CD14-positive monocyte (primary cell): Measurements from ENCODE around the gene PCDHGC5. TPM values are rescaled to one million over a fixed set of nuclear protein-coding genes. Genes with fewer than 3 reads are reported as not detected.
A peak's percentile ranks its signal among the peaks of the same experiment; 100 is the strongest.

Experiments
- DNase-seq, 3 donors: peaks; one replicate each; pipeline ENCODE4 v3.0.0-alpha.2; 2011 to 2022
- H2AFZ ChIP-seq: 2 replicates; pipeline ENCODE4 v1.6.0; 2012; ENCODE audit warnings: mild to moderate bottlenecking, low read depth, low read length, inconsistent platforms; ENCODE audit not compliant: insufficient read depth, poor library complexity, severe bottlenecking
- H3K27ac ChIP-seq, 2 donors: 1 replicate in 1 of 2; 2 replicates in 1 of 2; pipeline ENCODE4 v1.5.1; 2012 to 2013; ENCODE audit warnings: low read length in 2 of 2, control low read depth in 1 of 2, inconsistent platforms in 1 of 2, low read depth in 1 of 2, mild to moderate bottlenecking in 1 of 2
- H3K27me3 ChIP-seq, 2 donors: one replicate each; pipeline versions ENCODE4 v1.6.0 to v1.6.1; 2011 to 2013; ENCODE audit warnings: low read length in 2 of 2; ENCODE audit not compliant: control insufficient read depth in 2 of 2, insufficient read depth in 2 of 2
- H3K36me3 ChIP-seq, 2 donors: replicated peaks in 1 of 2; 1 replicate in 1 of 2; 2 replicates in 1 of 2; pipeline versions ENCODE4 v1.5.1 to v1.6.1; 2012 to 2013; ENCODE audit warnings: low read length in 2 of 2, control low read depth in 1 of 2, inconsistent platforms in 1 of 2, mild to moderate bottlenecking in 1 of 2; ENCODE audit not compliant: insufficient read depth in 2 of 2, control insufficient read depth in 1 of 2
- H3K4me1 ChIP-seq, 2 donors: 1 replicate in 1 of 2; 2 replicates in 1 of 2; pipeline versions ENCODE4 v1.5.1 to v1.6.1; 2012 to 2013; ENCODE audit warnings: low read length in 2 of 2, control low read depth in 1 of 2, inconsistent platforms in 1 of 2, mild to moderate bottlenecking in 1 of 2, moderate library complexity in 1 of 2; ENCODE audit not compliant: insufficient read depth in 2 of 2, control insufficient read depth in 1 of 2
- H3K4me2 ChIP-seq: replicated peaks from 2 replicates; pipeline ENCODE3; 2012; ENCODE audit warnings: low read length, moderate library complexity, mild to moderate bottlenecking; ENCODE audit not compliant: poor library complexity, severe bottlenecking; ENCODE audit errors: extremely low read depth
- H3K4me3 ChIP-seq, 3 experiments: fragments of 200-600 bp in 1 of 3; sonication (generic) in 1 of 3; replicated peaks in 1 of 3; 1 replicate in 2 of 3; 2 replicates in 1 of 3; pipeline ENCODE4 v1.5.1; 2011 to 2013; ENCODE audit warnings: low read length in 3 of 3, mild to moderate bottlenecking in 3 of 3, control low read depth in 2 of 3, low read depth in 2 of 3, inconsistent platforms in 1 of 3, moderate library complexity in 1 of 3
- H3K79me2 ChIP-seq: 2 replicates; pipeline ENCODE4 v1.6.0; 2012; ENCODE audit warnings: mild to moderate bottlenecking, control low read depth, inconsistent platforms, low read length, moderate library complexity; ENCODE audit not compliant: insufficient read depth
- H3K9ac ChIP-seq: 2 replicates; pipeline ENCODE4 v1.6.0; 2017; ENCODE audit warnings: low read length, mild to moderate bottlenecking; ENCODE audit not compliant: insufficient read depth, poor library complexity, severe bottlenecking
- H3K9me3 ChIP-seq, 2 donors: replicated peaks in 1 of 2; 1 replicate in 1 of 2; 2 replicates in 1 of 2; pipeline versions ENCODE4 v1.5.1 to v1.6.1; 2012 to 2013; ENCODE audit warnings: low read length in 2 of 2, control low read depth in 1 of 2; ENCODE audit not compliant: control insufficient read depth in 1 of 2, insufficient read depth in 1 of 2
- H4K20me1 ChIP-seq: 2 replicates; pipeline ENCODE4 v1.6.0; 2012; ENCODE audit warnings: mild to moderate bottlenecking, low read length, control low read depth, moderate library complexity; ENCODE audit not compliant: insufficient read depth
- H3K27ac Mint-ChIP-seq, 7 donors: one replicate each; pipeline ENCODE4 v1.8.0; 2020; ENCODE audit warnings: mild to moderate bottlenecking in 7 of 7, mixed read lengths in 7 of 7, moderate library complexity in 6 of 7, inconsistent platforms in 2 of 7
- H3K27me3 Mint-ChIP-seq, 3 donors: one replicate each; pipeline ENCODE4 v1.8.0; 2021 to 2022; ENCODE audit warnings: low read depth in 3 of 3, mild to moderate bottlenecking in 3 of 3, mixed read lengths in 3 of 3, moderate library complexity in 3 of 3, inconsistent platforms in 1 of 3
- H3K36me3 Mint-ChIP-seq, 2 donors: one replicate each; pipeline ENCODE4 v1.8.0; 2020; ENCODE audit warnings: mixed read lengths in 2 of 2, inconsistent platforms in 1 of 2, mild to moderate bottlenecking in 1 of 2
- H3K4me1 Mint-ChIP-seq: one replicate; pipeline ENCODE4 v1.8.0; 2020; ENCODE audit warnings: mild to moderate bottlenecking, mixed read lengths
- H3K4me3 Mint-ChIP-seq, 2 donors: one replicate each; pipeline ENCODE4 v1.8.0; 2020; ENCODE audit warnings: mild to moderate bottlenecking in 2 of 2, mixed read lengths in 2 of 2, moderate library complexity in 1 of 2
- H3K9me3 Mint-ChIP-seq, 7 donors: one replicate each; pipeline ENCODE4 v1.8.0; 2020 to 2022; ENCODE audit warnings: mixed read lengths in 7 of 7, mild to moderate bottlenecking in 6 of 7, moderate library complexity in 6 of 7, inconsistent platforms in 2 of 7
- WGBS: methylation state at CpG from one replicate; pipeline ENCODE4 v1.1.5; 2013; ENCODE audit warnings: missing lambda C conversion rate; ENCODE audit not compliant: insufficient coverage; 5-methylcytosine and 5-hydroxymethylcytosine counted together
- intact Hi-C, 2 donors: fragments of 100-400 bp; cut with micrococcal nuclease; formaldehyde crosslinking; loops; one replicate each; pipeline versions ENCODE4 v1.15.0 to v1.15.1; 2023
- polyA plus RNA-seq, 3 donors: library from polyadenylated mRNA; depleted of rRNA in 1 of 3; unstranded in 2 of 3; stranded (reverse) in 1 of 3; fragments of 300-500 nt in 2 of 3; fragments of >200 nt in 1 of 3; fragmentation: Illumina TruSeq in 2 of 3; gene quantifications; 1 replicate in 2 of 3; 2 replicates in 1 of 3; pipeline ENCODE4 v1.2.3, GENCODE V29; 2012 to 2021
- TF ChIP-seq, protein P1 (sequence below): fragments of 200-600 bp; IDR thresholded peaks from one replicate; pipeline ENCODE4 v1.8.0; 2022; ENCODE audit warnings: antibody characterized with exemption, mild to moderate bottlenecking

The PCDHGC5 gene
- polyA plus RNA-seq, 3 donors: not detected

DNA sequence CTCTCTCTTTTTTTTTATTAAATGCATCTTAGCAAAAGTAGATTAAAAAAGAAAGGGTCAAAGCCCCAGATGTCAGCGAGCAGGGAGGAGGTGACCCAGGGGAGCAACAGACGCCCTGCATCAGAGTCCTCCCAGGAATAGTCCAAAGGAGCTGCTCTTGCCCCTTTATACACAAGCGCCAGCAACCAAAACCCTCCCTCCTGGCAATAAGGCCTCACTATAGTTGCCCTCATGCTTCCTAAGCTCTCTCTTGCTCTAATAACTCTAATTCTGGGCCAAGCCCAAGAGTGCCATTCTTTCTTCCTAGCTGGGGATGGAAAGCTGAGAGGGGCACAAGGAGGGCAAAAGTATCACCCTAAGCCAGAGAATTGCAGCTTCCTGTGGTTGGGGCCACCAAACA lies 26.3 kb downstream of the PCDHGC5 start:
- peaks cover 46 to 56% of the 10 kb centered on the region in 2 donors for H3K36me3 ChIP-seq
- H3K79me2 ChIP-seq: peaks cover 14% of the 10 kb centered on the region
- H3K4me2 ChIP-seq: no peak overlapping the region
- Mint-ChIP-seq H3K36me3 (peaks cover 62 to 66% of the 10 kb centered on the region in 2 donors), H3K9me3 (peaks cover 0 to 5% (median 0%) of the 10 kb centered on the region in 7 donors), H3K4me1 (peaks cover 73% of the 10 kb centered on the region), H3K4me3 (no peak overlapping the region), H3K27ac (peak overlapping the region in 4 of 7 donors; percentile 35 to 65 (median 45)), H3K27me3 (peaks cover 0 to 20% (median 8%) of the 10 kb centered on the region in 3 donors)
- no peak overlapping the region for H3K27ac ChIP-seq
- H4K20me1 ChIP-seq: peaks cover 73% of the 10 kb centered on the region
- no peak for DNase-seq
- H3K4me3 ChIP-seq: no peak overlapping the region
- no peak overlapping the region for H3K9ac ChIP-seq
- no peaks in the 10 kb centered on the region for H3K9me3 ChIP-seq
- TF ChIP-seq, protein P1, sequence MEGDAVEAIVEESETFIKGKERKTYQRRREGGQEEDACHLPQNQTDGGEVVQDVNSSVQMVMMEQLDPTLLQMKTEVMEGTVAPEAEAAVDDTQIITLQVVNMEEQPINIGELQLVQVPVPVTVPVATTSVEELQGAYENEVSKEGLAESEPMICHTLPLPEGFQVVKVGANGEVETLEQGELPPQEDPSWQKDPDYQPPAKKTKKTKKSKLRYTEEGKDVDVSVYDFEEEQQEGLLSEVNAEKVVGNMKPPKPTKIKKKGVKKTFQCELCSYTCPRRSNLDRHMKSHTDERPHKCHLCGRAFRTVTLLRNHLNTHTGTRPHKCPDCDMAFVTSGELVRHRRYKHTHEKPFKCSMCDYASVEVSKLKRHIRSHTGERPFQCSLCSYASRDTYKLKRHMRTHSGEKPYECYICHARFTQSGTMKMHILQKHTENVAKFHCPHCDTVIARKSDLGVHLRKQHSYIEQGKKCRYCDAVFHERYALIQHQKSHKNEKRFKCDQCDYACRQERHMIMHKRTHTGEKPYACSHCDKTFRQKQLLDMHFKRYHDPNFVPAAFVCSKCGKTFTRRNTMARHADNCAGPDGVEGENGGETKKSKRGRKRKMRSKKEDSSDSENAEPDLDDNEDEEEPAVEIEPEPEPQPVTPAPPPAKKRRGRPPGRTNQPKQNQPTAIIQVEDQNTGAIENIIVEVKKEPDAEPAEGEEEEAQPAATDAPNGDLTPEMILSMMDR: no peak
- H3K4me1 ChIP-seq: peaks cover 59 to 79% of the 10 kb centered on the region in 2 donors
- peaks cover 0 to 5% of the 10 kb centered on the region in 2 donors for H3K27me3 ChIP-seq
- H2AFZ ChIP-seq: no peak overlapping the region
- intact Hi-C loops: no loop called here
- WGBS: 92% methylated on average over 2 of the region's 3 CpGs

DNA sequence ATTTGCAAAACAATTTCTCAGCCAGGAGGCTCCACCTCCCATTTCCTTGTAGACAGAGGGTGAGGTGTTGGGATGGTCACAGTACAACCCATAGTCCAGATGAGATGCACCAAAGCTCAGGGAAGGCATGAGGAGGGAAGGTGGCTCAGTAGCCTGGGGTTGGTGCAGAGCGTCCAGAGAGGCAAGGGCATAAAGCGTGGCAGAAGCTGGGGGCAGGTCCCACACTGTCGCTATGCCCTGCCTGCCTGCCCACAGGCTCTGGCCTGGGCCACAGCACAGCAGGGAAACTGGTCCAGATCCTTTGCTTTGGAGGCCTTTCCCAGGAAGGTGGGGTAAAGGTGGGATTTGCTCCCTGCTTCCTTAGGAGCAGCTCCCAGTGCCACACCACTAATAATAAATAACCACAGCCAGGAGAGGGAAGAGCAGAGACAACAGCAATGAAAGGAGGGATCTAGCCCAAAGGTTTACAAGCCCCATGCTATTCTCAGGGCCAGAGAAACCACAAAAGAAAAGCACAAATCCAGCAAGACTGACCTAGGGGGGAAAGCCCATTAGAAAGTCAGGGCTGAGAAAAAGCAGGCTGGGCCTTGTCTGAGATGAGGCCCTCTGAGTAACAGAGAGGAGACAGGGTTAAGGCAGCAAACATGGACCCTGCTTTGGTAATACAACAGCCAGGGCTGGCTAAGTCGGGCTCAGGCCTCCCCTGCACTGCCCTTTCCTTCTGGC lies 27.2 kb downstream of the PCDHGC5 start:
- H3K4me2 ChIP-seq: no peak overlapping the region
- H3K27ac ChIP-seq: peak overlapping the region in 1 of 2 donors; percentile 12
- no peak for DNase-seq
- intact Hi-C loops: no loop called here
- no peak overlapping the region for H2AFZ ChIP-seq
- peaks cover 14% of the 10 kb centered on the region for H3K79me2 ChIP-seq
- TF ChIP-seq, protein P1: no peak
- Mint-ChIP-seq H3K27ac (peak overlapping the region in 2 of 7 donors; percentile 35 to 40), H3K4me1 (peaks cover 82% of the 10 kb centered on the region), H3K27me3 (peaks cover 0 to 18% (median 8%) of the 10 kb centered on the region in 3 donors), H3K4me3 (no peak overlapping the region), H3K9me3 (peaks cover 0 to 5% (median 0%) of the 10 kb centered on the region in 7 donors), H3K36me3 (peaks cover 65 to 68% of the 10 kb centered on the region in 2 donors)
- peak overlapping the region; percentile 16 for H3K9ac ChIP-seq
- no peaks in the 10 kb centered on the region for H3K9me3 ChIP-seq
- H3K4me3 ChIP-seq: no peak overlapping the region
- WGBS: 100% methylated on average over 1 of the region's 4 CpGs
- peaks cover 46 to 56% of the 10 kb centered on the region in 2 donors for H3K36me3 ChIP-seq
- peaks cover 69 to 89% of the 10 kb centered on the region in 2 donors for H3K4me1 ChIP-seq
- peaks cover 83% of the 10 kb centered on the region for H4K20me1 ChIP-seq
- peaks cover 0 to 5% of the 10 kb centered on the region in 2 donors for H3K27me3 ChIP-seq
